WTC11 (cell line): ENCODE results near the gene CS. TPM values are rescaled to one million over a fixed set of nuclear protein-coding genes. Genes with fewer than 3 reads are reported as not detected.

ENCODE experiments used
- CREM ChIP-seq: sonication (generic); formaldehyde crosslinking; IDR thresholded peaks from 2 replicates; pipeline ENCODE4 v1.8.1; 2022; ENCODE audit warnings: mild to moderate bottlenecking, missing genetic modification reagents, moderate library complexity
- FOXK1 ChIP-seq: sonication (generic); formaldehyde crosslinking; IDR thresholded peaks from 2 replicates; pipeline ENCODE4 v1.8.0; 2022; ENCODE audit warnings: mild to moderate bottlenecking, moderate library complexity, missing genetic modification reagents
- total RNA-seq: library from RNA; stranded (reverse); gene quantifications from 3 replicates; pipeline ENCODE4 v1.2.3, GENCODE V29; 2021
- TF ChIP-seq, protein P1 (sequence below): sonication (generic); formaldehyde crosslinking; IDR thresholded peaks from 2 replicates; pipeline ENCODE4 v1.8.1; 2023; ENCODE audit warnings: mild to moderate bottlenecking, missing genetic modification reagents, moderate library complexity
- TF ChIP-seq, protein P2 (sequence below): sonication (generic); formaldehyde crosslinking; IDR thresholded peaks from 2 replicates; pipeline ENCODE4 v1.8.1; 2023; ENCODE audit warnings: mild to moderate bottlenecking, moderate library complexity, missing genetic modification reagents
- TF ChIP-seq, protein P3 (sequence below): sonication (generic); formaldehyde crosslinking; IDR thresholded peaks from 2 replicates; pipeline ENCODE4 v1.8.0; 2023; ENCODE audit warnings: missing genetic modification reagents

CS gene
- total RNA-seq, 1 experiment from 2014 or later = 275 TPM

DNA sequence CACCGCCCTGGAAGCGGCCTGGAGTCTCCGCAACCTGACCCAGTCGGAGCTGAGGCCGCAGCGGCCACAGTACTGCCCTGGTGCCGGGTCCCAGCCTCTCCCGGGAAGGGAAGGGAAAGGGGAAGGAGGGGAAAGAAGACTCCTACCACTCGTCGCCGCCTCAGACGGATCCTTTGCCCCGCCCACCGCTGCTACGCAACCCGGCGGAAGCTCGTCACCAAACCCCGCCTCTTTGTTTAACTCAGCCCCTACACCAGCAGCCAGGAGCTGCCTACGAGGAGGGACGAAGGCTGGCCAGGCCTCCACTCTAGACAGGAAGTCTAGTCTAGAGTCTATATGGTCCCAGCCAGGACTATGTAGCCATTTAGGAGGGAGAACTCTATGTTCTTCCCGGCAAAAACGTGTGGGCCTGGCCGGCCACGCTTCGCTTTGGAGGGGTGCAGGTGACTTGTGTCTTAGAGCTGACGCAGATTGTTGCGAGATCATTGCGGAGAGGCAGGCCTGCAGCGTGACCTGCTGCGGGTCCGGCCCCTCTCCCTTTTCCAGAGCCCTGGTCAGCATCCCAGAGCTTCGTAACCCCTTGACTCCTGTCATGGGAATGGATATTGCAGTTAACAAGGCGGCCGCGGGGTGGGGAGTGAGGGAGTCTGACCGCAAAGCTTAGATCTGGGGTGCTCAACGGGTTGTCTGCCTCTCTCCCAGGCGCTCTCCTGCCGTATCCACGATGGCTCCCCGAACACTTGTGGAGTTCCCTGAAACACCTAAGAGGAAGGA lies 78.2 kb downstream of the CS start, which contains the start of gene RNF41 (continued):
- TF ChIP-seq, protein P1, sequence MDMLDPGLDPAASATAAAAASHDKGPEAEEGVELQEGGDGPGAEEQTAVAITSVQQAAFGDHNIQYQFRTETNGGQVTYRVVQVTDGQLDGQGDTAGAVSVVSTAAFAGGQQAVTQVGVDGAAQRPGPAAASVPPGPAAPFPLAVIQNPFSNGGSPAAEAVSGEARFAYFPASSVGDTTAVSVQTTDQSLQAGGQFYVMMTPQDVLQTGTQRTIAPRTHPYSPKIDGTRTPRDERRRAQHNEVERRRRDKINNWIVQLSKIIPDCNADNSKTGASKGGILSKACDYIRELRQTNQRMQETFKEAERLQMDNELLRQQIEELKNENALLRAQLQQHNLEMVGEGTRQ (CRISPR knock-in tag) = 0 out of 2 replicates have a peak, but pooled peaks have one; percentile 11
- TF ChIP-seq FOXK1 = peak; percentile 67; the same call in 1 of the 2 replicates
- TF ChIP-seq, protein P2, sequence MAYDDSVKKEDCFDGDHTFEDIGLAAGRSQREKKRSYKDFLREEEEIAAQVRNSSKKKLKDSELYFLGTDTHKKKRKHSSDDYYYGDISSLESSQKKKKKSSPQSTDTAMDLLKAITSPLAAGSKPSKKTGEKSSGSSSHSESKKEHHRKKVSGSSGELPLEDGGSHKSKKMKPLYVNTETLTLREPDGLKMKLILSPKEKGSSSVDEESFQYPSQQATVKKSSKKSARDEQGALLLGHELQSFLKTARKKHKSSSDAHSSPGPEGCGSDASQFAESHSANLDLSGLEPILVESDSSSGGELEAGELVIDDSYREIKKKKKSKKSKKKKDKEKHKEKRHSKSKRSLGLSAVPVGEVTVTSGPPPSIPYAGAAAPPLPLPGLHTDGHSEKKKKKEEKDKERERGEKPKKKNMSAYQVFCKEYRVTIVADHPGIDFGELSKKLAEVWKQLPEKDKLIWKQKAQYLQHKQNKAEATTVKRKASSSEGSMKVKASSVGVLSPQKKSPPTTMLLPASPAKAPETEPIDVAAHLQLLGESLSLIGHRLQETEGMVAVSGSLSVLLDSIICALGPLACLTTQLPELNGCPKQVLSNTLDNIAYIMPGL (CRISPR knock-in tag) = peak; percentile 44; the same call in 1 of the 2 replicates
- TF ChIP-seq, protein P3, sequence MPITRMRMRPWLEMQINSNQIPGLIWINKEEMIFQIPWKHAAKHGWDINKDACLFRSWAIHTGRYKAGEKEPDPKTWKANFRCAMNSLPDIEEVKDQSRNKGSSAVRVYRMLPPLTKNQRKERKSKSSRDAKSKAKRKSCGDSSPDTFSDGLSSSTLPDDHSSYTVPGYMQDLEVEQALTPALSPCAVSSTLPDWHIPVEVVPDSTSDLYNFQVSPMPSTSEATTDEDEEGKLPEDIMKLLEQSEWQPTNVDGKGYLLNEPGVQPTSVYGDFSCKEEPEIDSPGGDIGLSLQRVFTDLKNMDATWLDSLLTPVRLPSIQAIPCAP (CRISPR knock-in tag) = 0 out of 2 replicates have a peak, but pooled peaks have one; percentile 14
- TF ChIP-seq CREM = peak; percentile 77

Other genes with a start within 250 kb of the CS start
- gene ERBB3, start 220.2 kb downstream of the CS start, total RNA-seq = 49.2 to 64.3 TPM (median 52.4 TPM) in 3 replicates
- 198 to 249 TPM (median 199 TPM) in 3 replicates for gene PA2G4, start 195.8 kb downstream of the CS start, total RNA-seq
- 4,004 to 4,366 TPM (median 4,314 TPM) in 3 replicates for gene RPL41, start 183.7 kb downstream of the CS start, total RNA-seq
- gene ZC3H10, start 182.1 kb downstream of the CS start, total RNA-seq = 11.3 to 13.6 TPM (median 13.1 TPM) in 3 replicates
- 77.7 to 80.8 TPM (median 80.1 TPM) in 3 replicates for gene ESYT1, start 172.1 kb downstream of the CS start, total RNA-seq
- 171 to 180 TPM (median 173 TPM) in 3 replicates for gene MYL6B, start 147.7 kb downstream of the CS start, total RNA-seq
- 835 to 932 TPM (median 844 TPM) in 3 replicates for gene MYL6, start 142.0 kb downstream of the CS start, total RNA-seq
- 72.8 to 77.9 TPM (median 76.8 TPM) in 3 replicates for gene SMARCC2, start 110.8 kb downstream of the CS start, total RNA-seq
- gene RNF41, start 78.4 kb downstream of the CS start, total RNA-seq = 45.5 to 57.4 TPM (median 48.7 TPM) in 3 replicates
- gene NABP2, start 76.0 kb downstream of the CS start, total RNA-seq = 42.7 to 47.9 TPM (median 47.5 TPM) in 3 replicates
- gene SLC39A5, start 70.3 kb downstream of the CS start, total RNA-seq = 0.26 to 0.62 TPM (median 0.46 TPM) in 3 replicates
- gene ANKRD52, start 41.9 kb downstream of the CS start, total RNA-seq = 33.0 to 41.2 TPM (median 38.6 TPM) in 3 replicates
- gene COQ10A, start 33.4 kb downstream of the CS start, total RNA-seq = 22.7 to 26.2 TPM (median 24.4 TPM) in 3 replicates
- 171 to 193 TPM (median 192 TPM) in 3 replicates for gene CNPY2, start 15.7 kb upstream of the CS start, total RNA-seq
- 46.7 to 58.0 TPM (median 57.5 TPM) in 3 replicates for gene PAN2, start 33.7 kb upstream of the CS start, total RNA-seq
- gene IL23A, start 38.6 kb upstream of the CS start, total RNA-seq = 2.9 to 3.0 TPM (median 2.9 TPM) in 3 replicates
- gene STAT2, start 59.8 kb upstream of the CS start, total RNA-seq = 53.2 to 54.5 TPM (median 54.5 TPM) in 3 replicates
- 0.11 TPM in 1 of 3 replicates, not detected in the others for gene APOF, start 62.5 kb upstream of the CS start, total RNA-seq
- 60.9 to 67.1 TPM (median 64.9 TPM) in 3 replicates for gene TIMELESS, start 149.1 kb upstream of the CS start, total RNA-seq
- gene MIP, start 154.3 kb upstream of the CS start, total RNA-seq = not detected in 3 replicates
- gene SPRYD4, start 168.2 kb upstream of the CS start, total RNA-seq = 2.8 to 4.2 TPM (median 3.1 TPM) in 3 replicates
- gene GLS2, start 187.8 kb upstream of the CS start, total RNA-seq = 14.8 to 17.2 TPM (median 15.9 TPM) in 3 replicates
- gene RBMS2, start 221.5 kb upstream of the CS start, total RNA-seq = 11.8 to 16.7 TPM (median 16.1 TPM) in 3 replicates